GM12878 (cell line): Measurements from ENCODE around the gene SCN5A.

Experiments used
- MTA3 ChIP-seq: IDR thresholded peaks from 2 replicates; pipeline ENCODE4 v1.6.1; 2012; ENCODE audit warnings: low read length, inconsistent platforms, borderline replicate concordance
- TAF1 ChIP-seq: IDR thresholded peaks from 2 replicates; pipeline ENCODE4 v1.6.1; 2011; ENCODE audit warnings: mild to moderate bottlenecking, low read depth, low read length, borderline replicate concordance
- TCF12 ChIP-seq: IDR thresholded peaks from 2 replicates; pipeline ENCODE4 v1.6.1; 2011; ENCODE audit warnings: low read depth, mild to moderate bottlenecking, low read length

GRCh38 chr3:38611866-38612265 is 37.6 kb downstream of the SCN5A start:
- TF ChIP-seq TCF12 (no peak), MTA3 (no peak), TAF1 (no peak)
